ENCODE results near the gene TRIM43.
"Not testable (repeated sequence)": the region's sequence is repeated elsewhere in the genome, so short reads cannot be mapped to it uniquely, and the experiment has no call there.

TRIM43 gene

GRCh38 chr2:95630987-95631386, 39.2 kb downstream of the TRIM43 start:
- DNase-seq; H3K36me3 ChIP-seq (replicated peaks); H3K27ac ChIP-seq; H3K27me3 ChIP-seq (replicated peaks); in situ Hi-C loops (cut with HindIII; ENCODE audit: low pct_ligation_motif_present, low sequenced_read_pairs); H3K4me3 ChIP-seq (ENCODE audit: low read depth, low read length): not testable (repeated sequence)

GRCh38 chr2:95633626-95634259, 41.9 kb downstream of the TRIM43 start:
- in situ Hi-C loops (cut with HindIII; ENCODE audit: low pct_ligation_motif_present, low sequenced_read_pairs): not testable (repeated sequence)

GRCh38 chr2:95640515-95641288, 48.9 kb downstream of the TRIM43 start:
- H3K4me3 ChIP-seq (ENCODE audit: low read depth, low read length); H3K36me3 ChIP-seq (replicated peaks); in situ Hi-C loops (cut with HindIII; ENCODE audit: low pct_ligation_motif_present, low sequenced_read_pairs); H3K27ac ChIP-seq; H3K27me3 ChIP-seq (replicated peaks): not testable (repeated sequence)
- DNase-seq: peak; percentile 9

More at GRCh38 chr2:95633626-95634259, 41.9 kb downstream of the TRIM43 start:
- DNase-seq; H3K27me3 ChIP-seq (replicated peaks); H3K27ac ChIP-seq; H3K4me3 ChIP-seq (ENCODE audit: low read depth, low read length); H3K36me3 ChIP-seq (replicated peaks): not testable (repeated sequence)

- H3K27me3 ChIP-seq (replicated peaks); in situ Hi-C loops (cut with HindIII; ENCODE audit: low pct_ligation_motif_present, low sequenced_read_pairs); DNase-seq; H3K36me3 ChIP-seq (replicated peaks); H3K27ac ChIP-seq; H3K4me3 ChIP-seq (ENCODE audit: low read depth, low read length): not testable (repeated sequence)
These were observed 49.4 kb downstream of the TRIM43 start for GRCh38 chr2:95641289-95641575.

GRCh38 chr2:95641787-95642186, 50.0 kb downstream of the TRIM43 start:
- DNase-seq: peak; percentile 92
- H3K27me3 ChIP-seq (replicated peaks); H3K4me3 ChIP-seq (ENCODE audit: low read depth, low read length); in situ Hi-C loops (cut with HindIII; ENCODE audit: low pct_ligation_motif_present, low sequenced_read_pairs); H3K36me3 ChIP-seq (replicated peaks); H3K27ac ChIP-seq: not testable (repeated sequence)

- in situ Hi-C loops (cut with HindIII; ENCODE audit: low pct_ligation_motif_present, low sequenced_read_pairs); H3K27ac ChIP-seq; H3K27me3 ChIP-seq (replicated peaks); H3K4me3 ChIP-seq (ENCODE audit: low read depth, low read length); DNase-seq; H3K36me3 ChIP-seq (replicated peaks): not testable (repeated sequence)
These were observed 50.6 kb downstream of the TRIM43 start for GRCh38 chr2:95642360-95642759.

GRCh38 chr2:95642951-95643350, 51.1 kb downstream of the TRIM43 start:
- not testable (repeated sequence) for DNase-seq

GRCh38 chr2:95645312-95645711, 53.5 kb downstream of the TRIM43 start:
- DNase-seq; H3K36me3 ChIP-seq (replicated peaks); H3K27ac ChIP-seq; H3K27me3 ChIP-seq (replicated peaks); in situ Hi-C loops (cut with HindIII; ENCODE audit: low pct_ligation_motif_present, low sequenced_read_pairs); H3K4me3 ChIP-seq (ENCODE audit: low read depth, low read length): not testable (repeated sequence)

More at GRCh38 chr2:95642951-95643350, 51.1 kb downstream of the TRIM43 start:
- H3K27me3 ChIP-seq (replicated peaks); H3K4me3 ChIP-seq (ENCODE audit: low read depth, low read length); in situ Hi-C loops (cut with HindIII; ENCODE audit: low pct_ligation_motif_present, low sequenced_read_pairs); H3K27ac ChIP-seq; H3K36me3 ChIP-seq (replicated peaks): not testable (repeated sequence)

GRCh38 chr2:95646274-95646994, 54.6 kb downstream of the TRIM43 start:
- in situ Hi-C loops (cut with HindIII; ENCODE audit: low pct_ligation_motif_present, low sequenced_read_pairs); H3K36me3 ChIP-seq (replicated peaks); DNase-seq; H3K4me3 ChIP-seq (ENCODE audit: low read depth, low read length); H3K27me3 ChIP-seq (replicated peaks); H3K27ac ChIP-seq: not testable (repeated sequence)

- DNase-seq; H3K27ac ChIP-seq; in situ Hi-C loops (cut with HindIII; ENCODE audit: low pct_ligation_motif_present, low sequenced_read_pairs): not testable (repeated sequence)
These were observed 57.2 kb downstream of the TRIM43 start for GRCh38 chr2:95648894-95649544.

More at GRCh38 chr2:95648894-95649544, 57.2 kb downstream of the TRIM43 start:
- not testable (repeated sequence) for H3K27me3 ChIP-seq (replicated peaks); H3K4me3 ChIP-seq (ENCODE audit: low read depth, low read length); H3K36me3 ChIP-seq (replicated peaks)

Data from brain microvascular endothelial cell (primary cell).